HL-60 (cell line): ENCODE data around the gene SCG2.

ENCODE experiments used
- CTCF ChIP-seq: IDR thresholded peaks from one replicate; pipeline ENCODE4 v1.5.1; 2011; ENCODE audit warnings: low read length, control low read depth, inconsistent platforms; ENCODE audit not compliant: insufficient read depth
- GABPA ChIP-seq: IDR thresholded peaks from 2 replicates; pipeline ENCODE4 v1.6.1; 2012; ENCODE audit warnings: low read depth
- POLR2AphosphoS5 ChIP-seq: IDR thresholded peaks from 2 replicates; pipeline ENCODE4 v1.6.1; 2012; ENCODE audit warnings: low read depth
- REST ChIP-seq: IDR thresholded peaks from 2 replicates; pipeline ENCODE4 v1.6.1; 2012; ENCODE audit warnings: low read depth; ENCODE audit not compliant: insufficient replicate concordance
- SPI1 ChIP-seq: IDR thresholded peaks from 2 replicates; pipeline ENCODE4 v1.6.1; 2012; ENCODE audit warnings: low read depth, mild to moderate bottlenecking, borderline replicate concordance

GRCh38 chr2:223642506-223642905, 40.3 kb upstream of the SCG2 start:
- no peak for TF ChIP-seq CTCF
- no peak for TF ChIP-seq POLR2AphosphoS5
- no peak for TF ChIP-seq REST
- no peak for TF ChIP-seq GABPA
- TF ChIP-seq SPI1 = no peak
